ENCODE data around the gene PCCA.

DNA sequence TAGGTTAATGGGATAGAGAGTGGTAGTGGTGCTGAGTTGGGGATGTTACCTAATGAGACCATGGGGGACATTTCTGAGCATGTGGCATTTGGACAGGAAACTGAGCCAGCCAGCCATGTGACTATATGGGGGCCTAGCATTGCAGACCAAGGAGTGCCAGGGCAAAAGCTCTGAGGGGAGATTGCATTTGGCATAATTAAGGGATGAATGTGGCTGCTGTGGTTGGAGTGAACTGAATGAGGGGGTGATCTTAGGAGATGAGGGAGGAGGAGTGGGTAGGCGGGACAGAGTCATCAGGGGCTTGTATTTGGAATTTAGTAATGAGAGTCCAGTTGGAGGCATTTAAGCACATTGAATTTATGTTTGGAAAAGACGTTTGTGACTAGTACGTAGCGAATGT, 6.6 kb downstream of the PCCA start:
- TF ChIP-seq POLR2AphosphoS5 (IDR thresholded peaks at IDR 0.05) = no peak
- no peak for TF ChIP-seq POLR2A (IDR thresholded peaks at IDR 0.05)

All from prostate gland (tissue), 1 donor.